ENCODE measurements around the gene CPT1C. TPM values are rescaled to one million over a fixed set of nuclear protein-coding genes. Genes with fewer than 3 reads are reported as not detected.

Gene CPT1C
- total and polyA plus RNA-seq, 2 of the 4 experiments (the other 2 are of a cell fraction), result 14.2 to 56.1 TPM

GRCh38 chr19:49672131-49672919, 18.6 kb upstream of the CPT1C start:
- peak overlapping the region; percentile 47; the same call in 1 of the 2 replicates for H3K4ac ChIP-seq (ENCODE audit: low read depth, low read length)
- H2BK20ac ChIP-seq (ENCODE audit: low read depth, low read length), result no peak overlapping the region
- peaks cover 2% of the 10 kb centered on the region for H3K4me1 ChIP-seq (ENCODE audit: control insufficient read depth, insufficient read depth, low read length)
- no peak for TF ChIP-seq NFE2L2 (IDR thresholded peaks at IDR 0.05; ENCODE audit: low read depth, low read length)
- TF ChIP-seq, protein P1, sequence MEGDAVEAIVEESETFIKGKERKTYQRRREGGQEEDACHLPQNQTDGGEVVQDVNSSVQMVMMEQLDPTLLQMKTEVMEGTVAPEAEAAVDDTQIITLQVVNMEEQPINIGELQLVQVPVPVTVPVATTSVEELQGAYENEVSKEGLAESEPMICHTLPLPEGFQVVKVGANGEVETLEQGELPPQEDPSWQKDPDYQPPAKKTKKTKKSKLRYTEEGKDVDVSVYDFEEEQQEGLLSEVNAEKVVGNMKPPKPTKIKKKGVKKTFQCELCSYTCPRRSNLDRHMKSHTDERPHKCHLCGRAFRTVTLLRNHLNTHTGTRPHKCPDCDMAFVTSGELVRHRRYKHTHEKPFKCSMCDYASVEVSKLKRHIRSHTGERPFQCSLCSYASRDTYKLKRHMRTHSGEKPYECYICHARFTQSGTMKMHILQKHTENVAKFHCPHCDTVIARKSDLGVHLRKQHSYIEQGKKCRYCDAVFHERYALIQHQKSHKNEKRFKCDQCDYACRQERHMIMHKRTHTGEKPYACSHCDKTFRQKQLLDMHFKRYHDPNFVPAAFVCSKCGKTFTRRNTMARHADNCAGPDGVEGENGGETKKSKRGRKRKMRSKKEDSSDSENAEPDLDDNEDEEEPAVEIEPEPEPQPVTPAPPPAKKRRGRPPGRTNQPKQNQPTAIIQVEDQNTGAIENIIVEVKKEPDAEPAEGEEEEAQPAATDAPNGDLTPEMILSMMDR (conservative IDR thresholded peaks at IDR 0.05; ENCODE audit: low read depth, low read length), result peak; percentile 82
- TF ChIP-seq RCOR1 (IDR thresholded peaks at IDR 0.05; ENCODE audit: insufficient replicate concordance, low read length), result no peak
- no peak for TF ChIP-seq BHLHE40 (IDR thresholded peaks at IDR 0.05; ENCODE audit: low read depth, low read length)
- peak; percentile 88 for TF ChIP-seq MAZ (IDR thresholded peaks at IDR 0.05; ENCODE audit: borderline replicate concordance, low read depth, low read length)
- peak; percentile 58 for TF ChIP-seq RAD21 (IDR thresholded peaks at IDR 0.05; ENCODE audit: low read length)
- TF ChIP-seq SMC3 (IDR thresholded peaks at IDR 0.05; ENCODE audit: low read depth, low read length), result peak; percentile 67
- WGBS, 2 experiments (ENCODE audit: extremely low coverage in 2 of 2, insufficient read length in 1 of 2), result 6% methylated on average over 9 of the region's 28 CpGs; no CpG with 5 or more reads in 1 of the 2 experiments
- no peak overlapping the region for H3K27ac ChIP-seq (ENCODE audit: insufficient read depth, low read length)
- H4K91ac ChIP-seq (ENCODE audit: insufficient read depth, low read depth, low read length), result 0 out of 2 replicates have a peak overlapping the region, but pooled peaks have one; percentile 29
- no peak overlapping the region for H3K4me3 ChIP-seq (ENCODE audit: insufficient read depth, low read depth, low read length)
- ChIA-PET CTCF (interaction anchor here (0.5 to 1.3 kb wide), 4 partner anchors 9 to 121 kb away, joined by 3 to 4 read pairs (median 3); no protein-coding TSS in a partner anchor), POLR2A (ENCODE audit: unreplicated experiment) (no interaction called here)
- no peak overlapping the region for H4K5ac ChIP-seq (ENCODE audit: low read depth, low read length)
- no peak overlapping the region for H3K14ac ChIP-seq (replicated peaks; ENCODE audit: low read depth, low read length)
- H2AK5ac ChIP-seq (ENCODE audit: low read depth, low read length), result no peak overlapping the region
- no peak overlapping the region for H2BK15ac ChIP-seq (ENCODE audit: low read depth, low read length)
- H3K9me3 ChIP-seq (ENCODE audit: control insufficient read depth, insufficient read depth, low read length), result no peaks in the 10 kb centered on the region
- H3K56ac ChIP-seq (ENCODE audit: extremely low read depth, insufficient read depth, low read length), result no peak overlapping the region
- DNase-seq (peak; percentile 61), ATAC-seq (ENCODE audit: low read depth) (peak; percentile 8; the same call in 1 of the 2 replicates)
- H3K9ac ChIP-seq (ENCODE audit: low read depth, low read length), result peak overlapping the region; percentile 22; the same call in 1 of the 2 replicates
- no peaks in the 10 kb centered on the region; the same call in 1 of the 2 replicates for H4K20me1 ChIP-seq (ENCODE audit: insufficient read depth, low read length)
- peak overlapping the region; percentile 54; the same call in 1 of the 2 replicates for H3K4me2 ChIP-seq (ENCODE audit: low read depth, low read length)
- dilution Hi-C loops (cut with HindIII; ENCODE audit: low sequenced_read_pairs, unreplicated experiment) (no loop called here), intact Hi-C loops (cut with micrococcal nuclease) (loop anchor here (1.0 kb wide), 1 partner anchor 169 kb away; no protein-coding TSS in a partner anchor), in situ Hi-C loops (cut with MboI; ENCODE audit: low sequenced_read_pairs) (no loop called here)
- H4K8ac ChIP-seq (ENCODE audit: low read depth in 2 of 2, low read length in 2 of 2), result peak overlapping the region in 1 of 2 experiments; percentile 94; a peak in 2 of 4 replicates
- H2AFZ ChIP-seq (replicated peaks; ENCODE audit: low read length, poor library complexity), result peak overlapping the region; percentile 93
- no peak overlapping the region for H2BK5ac ChIP-seq (ENCODE audit: low read depth, low read length, poor library complexity, severe bottlenecking)
- H3K27me3 ChIP-seq (ENCODE audit: control insufficient read depth, insufficient read depth, low read length), result no peaks in the 10 kb centered on the region
- peaks cover 3% of the 10 kb centered on the region; the same call in 1 of the 2 replicates for H3K36me3 ChIP-seq (ENCODE audit: control insufficient read depth, insufficient read depth, low read length)
- H3K9me1 ChIP-seq (ENCODE audit: insufficient read depth, low read length), result no peaks in the 10 kb centered on the region
- no peak overlapping the region for H2BK120ac ChIP-seq (ENCODE audit: low read depth, low read length)
- H3K23ac ChIP-seq (ENCODE audit: low read depth, low read length), result 0 out of 2 replicates have a peak overlapping the region, but pooled peaks have one; percentile 84
- H2AK9ac ChIP-seq (replicated peaks; ENCODE audit: low read depth, low read length, poor library complexity), result peak overlapping the region; percentile 93
- peaks cover 1 to 29% of the 10 kb centered on the region in 2 experiments; a peak in 2 of 4 replicates for H3K79me1 ChIP-seq (ENCODE audit: low read depth in 1 of 2, low read length in 2 of 2)
- no peak overlapping the region for H3K18ac ChIP-seq (ENCODE audit: low read depth, low read length)
- no TSS peak for BruUV-seq (replicated peaks)
